ENCODE measurements around the gene SIRPD.

SIRPD gene

DNA sequence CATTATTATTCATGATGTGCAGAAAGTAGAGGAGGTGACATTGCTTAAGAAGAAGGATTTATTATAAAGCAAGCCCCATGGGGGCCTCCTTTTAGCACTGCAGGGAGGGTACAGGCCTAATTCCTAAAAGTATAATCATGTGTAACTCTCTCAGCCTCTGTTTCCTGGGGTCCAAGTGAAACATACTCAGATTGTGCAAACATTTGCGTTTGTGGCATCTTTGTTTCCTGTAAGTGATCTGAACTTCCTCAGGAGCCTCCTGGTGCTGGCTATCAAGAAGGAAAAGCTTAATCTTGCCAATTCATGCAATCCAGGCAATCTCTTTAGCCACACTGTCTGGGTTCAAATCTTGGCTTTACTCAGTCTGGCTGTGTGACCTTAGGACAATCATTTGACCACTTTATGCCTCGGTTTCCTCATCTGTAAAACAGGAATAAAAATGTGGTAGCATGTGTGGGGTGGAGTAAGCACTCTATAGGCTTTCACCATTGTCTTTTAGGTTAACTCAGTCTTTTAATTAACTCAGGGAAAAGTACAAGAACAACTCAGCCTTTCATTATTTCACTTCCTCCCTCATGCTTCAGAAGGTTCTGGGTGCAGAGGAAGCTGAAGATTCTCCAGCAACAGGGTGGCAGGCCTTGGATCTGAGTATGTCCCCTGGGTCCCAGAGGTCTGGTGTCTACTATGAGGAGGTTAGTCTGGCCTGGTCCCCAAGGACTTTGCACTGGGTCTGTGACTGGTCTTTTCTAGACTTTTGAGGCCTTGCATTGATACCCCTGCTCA, 65.5 kb downstream of the SIRPD start:
- FAIRE-seq, result no peak

DNA sequence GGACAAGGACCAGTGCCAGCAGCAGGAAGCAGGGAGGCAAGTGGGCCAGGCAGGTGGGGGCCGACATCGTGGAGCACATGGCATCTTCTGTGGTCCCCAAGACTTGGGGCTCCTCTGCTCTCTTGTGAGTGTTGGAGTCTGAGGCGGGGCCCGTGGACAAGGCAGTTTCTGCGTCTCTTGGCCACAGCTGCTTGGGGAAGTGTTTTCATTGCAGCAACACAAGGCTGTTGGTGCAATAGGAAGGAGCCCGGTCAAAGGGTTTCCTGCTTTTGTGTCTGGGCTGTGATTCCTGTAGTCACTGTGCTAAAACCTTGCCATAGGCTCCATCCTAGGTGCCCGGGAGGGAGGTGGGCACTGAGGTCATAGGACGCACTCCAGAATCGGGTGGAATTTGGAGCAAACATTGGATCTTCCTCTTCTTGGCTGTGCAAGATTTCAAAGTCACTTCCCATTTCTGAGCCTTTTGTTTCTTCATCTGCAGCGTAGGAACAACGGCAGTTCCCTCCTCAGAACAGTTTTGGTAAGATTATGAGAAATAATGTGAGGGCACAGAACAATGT, 66.1 kb downstream of the SIRPD start, which contains the start of gene SIRPB2:
TSS of gene SIRPB2 (minus strand) at position 140 of the 560 bp plus-strand sequence. CDS start at position 79, 61 bp downstream.
- FAIRE-seq, result no peak

- FAIRE-seq, result no peak
These were observed 66.8 kb downstream of the SIRPD start for GRCh38 chr20:1490643-1491195.

GRCh38 chr20:1489764-1490436, 67.6 kb downstream of the SIRPD start:
- no peak for FAIRE-seq

DNA sequence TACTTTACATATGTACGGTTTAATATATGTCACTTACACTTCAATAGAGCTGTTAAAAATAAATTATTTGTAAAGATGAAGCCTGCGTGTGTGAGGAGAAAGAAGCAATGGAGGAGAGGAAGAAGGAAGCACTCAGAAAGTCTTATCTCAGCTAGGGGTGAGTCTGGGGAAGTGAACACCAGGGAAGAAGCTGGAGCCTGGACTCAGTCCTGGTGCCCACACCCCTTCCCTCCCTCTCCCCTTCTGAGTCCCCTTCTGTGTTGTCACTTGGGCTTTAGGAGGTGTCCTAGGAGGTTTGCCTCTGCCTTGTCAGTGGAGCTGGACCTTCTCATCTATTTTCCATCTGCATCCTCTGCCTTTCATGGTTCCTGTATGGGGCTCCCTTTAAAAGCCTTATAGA, 68.2 kb downstream of the SIRPD start:
- no peak for FAIRE-seq

GRCh38 chr20:1486566-1486965, 70.9 kb downstream of the SIRPD start:
- no peak for FAIRE-seq

DNA sequence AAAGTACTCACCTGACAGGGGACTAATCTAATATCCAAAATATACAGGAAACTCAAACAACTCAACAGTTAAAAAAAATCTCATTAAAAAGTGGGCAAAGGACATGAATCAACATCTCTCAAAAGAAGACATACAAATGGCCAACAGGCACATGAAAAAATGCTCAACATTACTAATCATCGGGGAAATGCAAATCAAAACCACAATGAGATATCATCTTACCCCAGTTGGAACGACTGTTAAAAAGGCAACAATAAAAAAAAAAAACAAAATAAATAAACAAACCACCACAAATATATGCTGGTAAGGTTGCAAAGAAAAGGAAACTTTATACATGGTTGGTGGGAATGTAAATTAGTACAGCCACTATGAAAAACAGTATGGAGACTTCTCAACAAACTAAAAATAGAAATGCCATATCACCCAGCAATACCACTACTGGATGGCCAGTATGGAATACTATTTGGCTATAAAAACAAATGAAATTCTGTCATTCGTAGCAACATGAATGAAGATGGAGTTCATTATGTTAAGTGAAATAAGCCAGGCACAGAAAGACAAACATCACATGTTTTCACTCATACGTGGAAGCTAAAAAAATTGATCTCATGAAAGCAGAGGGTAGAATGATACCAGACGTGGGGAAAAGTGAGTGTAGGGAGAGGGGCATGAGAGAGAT, 72.9 kb downstream of the SIRPD start:
- no peak for FAIRE-seq
